Neuron (in vitro differentiated cells): ENCODE results near the gene PLA2G4A.

Experiments
- H2AFZ ChIP-seq: one replicate; pipeline ENCODE4 v1.6.1; 2013; ENCODE audit warnings: low read depth, mild to moderate bottlenecking, inconsistent platforms, low read length, moderate library complexity
- H3K27me3 ChIP-seq: one replicate; pipeline ENCODE4 v1.6.1; 2013; ENCODE audit warnings: low read length; ENCODE audit not compliant: insufficient read depth
- H3K36me3 ChIP-seq: one replicate; pipeline ENCODE4 v1.6.1; 2013; ENCODE audit warnings: low read length; ENCODE audit not compliant: insufficient read depth
- H3K4me1 ChIP-seq: one replicate; pipeline ENCODE4 v1.6.1; 2013; ENCODE audit warnings: low read length; ENCODE audit not compliant: insufficient read depth
- H3K4me3 ChIP-seq: 2 replicates; pipeline ENCODE4 v1.5.1; 2013; ENCODE audit warnings: mild to moderate bottlenecking, low read length, moderate library complexity
- H3K9me3 ChIP-seq: one replicate; pipeline ENCODE4 v1.6.1; 2013; ENCODE audit warnings: low read length

PLA2G4A gene

GRCh38 chr1:187010571-187011309 lies 182.0 kb downstream of the PLA2G4A start:
- no peak overlapping the region for H3K4me3 ChIP-seq
- no peak overlapping the region for H2AFZ ChIP-seq
- H3K27me3 ChIP-seq: no peaks in the 10 kb centered on the region
- no peaks in the 10 kb centered on the region for H3K4me1 ChIP-seq
- H3K36me3 ChIP-seq: no peaks in the 10 kb centered on the region
- H3K9me3 ChIP-seq: no peaks in the 10 kb centered on the region

DNA sequence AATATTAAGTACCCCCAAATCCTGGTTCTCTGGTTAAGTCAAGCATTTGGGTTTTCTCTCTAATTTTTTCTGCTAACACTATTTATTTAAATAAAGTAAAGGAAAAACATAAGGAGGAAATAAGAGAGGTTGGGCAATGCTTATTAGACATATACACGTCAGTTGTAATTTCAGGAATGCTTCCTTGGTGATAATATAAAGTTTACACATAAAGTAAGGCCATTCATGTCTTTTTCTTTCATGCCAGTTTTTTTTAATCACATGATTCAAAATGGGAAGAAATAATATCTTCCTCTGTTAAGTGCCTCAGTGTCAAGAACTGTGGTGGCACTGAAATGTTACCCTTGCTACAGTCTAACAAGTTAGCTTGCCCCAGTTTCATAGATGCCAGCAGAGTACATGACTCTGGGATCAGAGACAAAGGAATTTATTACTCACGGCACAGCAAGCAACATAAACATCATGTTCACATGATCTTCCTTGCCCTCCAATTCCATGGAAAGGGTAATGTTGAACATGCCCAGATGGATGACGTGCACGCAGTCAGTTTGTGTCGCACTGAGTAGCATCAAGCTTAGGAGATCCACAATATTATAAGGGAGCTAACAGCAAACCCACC lies 184.9 kb downstream of the PLA2G4A start:
- H3K4me1 ChIP-seq: no peaks in the 10 kb centered on the region
- no peak overlapping the region for H3K4me3 ChIP-seq
- no peaks in the 10 kb centered on the region for H3K36me3 ChIP-seq
- H2AFZ ChIP-seq: no peak overlapping the region
- no peaks in the 10 kb centered on the region for H3K9me3 ChIP-seq
- no peaks in the 10 kb centered on the region for H3K27me3 ChIP-seq

- no peaks in the 10 kb centered on the region for H3K27me3 ChIP-seq
- H3K4me3 ChIP-seq: no peak overlapping the region
- no peaks in the 10 kb centered on the region for H3K36me3 ChIP-seq
- H3K9me3 ChIP-seq: no peaks in the 10 kb centered on the region
- no peaks in the 10 kb centered on the region for H3K4me1 ChIP-seq
- H2AFZ ChIP-seq: no peak overlapping the region
Measured at GRCh38 chr1:187018291-187018690, 189.5 kb downstream of the PLA2G4A start.

DNA sequence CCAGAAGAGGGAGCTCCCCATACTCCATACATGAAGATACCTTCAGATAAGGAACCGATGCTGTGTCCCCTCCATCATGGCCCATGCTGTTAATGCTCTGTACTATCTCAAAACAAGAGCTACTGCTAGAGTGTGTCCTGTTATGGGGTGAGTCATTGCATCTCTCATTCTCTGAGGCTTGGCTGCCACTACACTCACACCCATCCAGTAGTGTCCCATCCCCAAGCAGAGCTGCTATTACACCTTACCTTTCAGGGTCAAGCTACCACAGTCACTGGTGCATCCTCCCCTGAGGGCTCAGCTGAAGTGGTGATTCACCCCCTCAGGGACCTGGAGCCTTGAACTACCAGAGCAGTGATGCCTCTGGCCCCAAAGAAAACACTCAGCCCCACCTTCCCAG lies 198.5 kb downstream of the PLA2G4A start:
- H3K36me3 ChIP-seq: no peaks in the 10 kb centered on the region

DNA sequence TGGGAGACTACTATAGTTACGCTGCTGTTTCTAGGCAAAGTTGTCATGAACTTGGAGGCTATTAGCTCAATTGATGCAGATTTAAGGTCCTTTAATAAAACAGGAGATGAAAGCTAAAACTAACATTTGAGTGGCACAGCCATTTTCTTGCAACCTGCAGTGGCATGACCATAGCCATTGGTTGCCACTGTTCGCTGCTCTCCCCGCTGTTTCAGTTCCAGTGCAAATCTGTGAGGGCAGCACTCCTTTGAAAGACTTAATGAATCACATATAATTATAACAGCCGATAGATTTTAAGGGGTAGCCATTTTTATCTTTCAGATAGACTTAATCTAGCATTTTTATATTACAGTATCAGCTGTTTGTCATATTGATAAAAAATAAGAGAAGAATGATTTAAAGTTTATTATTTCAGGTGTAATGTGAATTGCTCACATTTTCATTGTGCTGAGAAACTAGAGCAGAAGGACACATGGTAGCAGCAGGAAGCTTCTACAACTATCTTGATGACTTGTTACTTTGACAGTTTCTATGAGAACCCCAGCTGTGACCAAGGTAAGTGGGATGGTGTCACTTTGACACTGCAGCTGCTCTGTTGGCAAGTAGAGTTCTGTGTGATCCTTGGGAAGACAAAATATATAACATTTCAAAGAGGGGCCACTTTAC lies 203.7 kb downstream of the PLA2G4A start:
- Histone ChIP-seq H3K9me3 (no peaks in the 10 kb centered on the region), H2AFZ (no peak overlapping the region), H3K36me3 (no peaks in the 10 kb centered on the region), H3K4me3 (no peak overlapping the region), H3K27me3 (no peaks in the 10 kb centered on the region), H3K4me1 (no peaks in the 10 kb centered on the region)

More for the DNA sequence above, 198.5 kb downstream of the PLA2G4A start:
- no peak overlapping the region for H3K4me3 ChIP-seq
- no peaks in the 10 kb centered on the region for H3K4me1 ChIP-seq
- no peaks in the 10 kb centered on the region for H3K27me3 ChIP-seq
- no peak overlapping the region for H2AFZ ChIP-seq
- no peaks in the 10 kb centered on the region for H3K9me3 ChIP-seq

GRCh38 chr1:187032982-187033692 lies 204.4 kb downstream of the PLA2G4A start:
- H3K4me1 ChIP-seq: no peaks in the 10 kb centered on the region
- H3K27me3 ChIP-seq: no peaks in the 10 kb centered on the region
- H3K36me3 ChIP-seq: no peaks in the 10 kb centered on the region
- no peaks in the 10 kb centered on the region for H3K9me3 ChIP-seq
- no peak overlapping the region for H3K4me3 ChIP-seq
- H2AFZ ChIP-seq: no peak overlapping the region

GRCh38 chr1:187033693-187034390 lies 205.1 kb downstream of the PLA2G4A start:
- no peaks in the 10 kb centered on the region for H3K36me3 ChIP-seq
- H3K4me1 ChIP-seq: no peaks in the 10 kb centered on the region
- no peak overlapping the region for H3K4me3 ChIP-seq
- no peaks in the 10 kb centered on the region for H3K9me3 ChIP-seq
- no peaks in the 10 kb centered on the region for H3K27me3 ChIP-seq
- H2AFZ ChIP-seq: no peak overlapping the region

DNA sequence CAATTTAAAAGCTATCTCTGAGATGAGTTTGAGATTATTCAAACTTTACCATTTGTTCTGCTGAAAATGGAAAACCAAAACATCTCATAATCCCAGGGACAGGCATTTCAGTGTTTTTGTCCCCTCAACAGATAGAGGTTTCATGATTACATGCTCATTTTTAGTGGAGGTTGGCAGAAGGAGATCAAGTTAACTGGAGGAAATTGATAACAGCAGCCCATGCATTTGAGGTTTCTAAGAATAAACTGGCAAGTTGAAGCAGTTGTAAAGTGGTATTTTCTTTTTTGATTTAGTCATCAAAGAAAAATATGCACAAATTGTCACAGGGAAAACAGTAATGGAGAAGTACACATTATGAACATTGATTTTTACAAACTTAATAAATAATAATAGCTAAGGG lies 205.8 kb downstream of the PLA2G4A start:
- Histone ChIP-seq H3K4me1 (no peaks in the 10 kb centered on the region), H3K9me3 (no peaks in the 10 kb centered on the region), H3K27me3 (no peaks in the 10 kb centered on the region), H3K4me3 (no peak overlapping the region), H2AFZ (no peak overlapping the region), H3K36me3 (no peaks in the 10 kb centered on the region)

GRCh38 chr1:187037973-187038553 lies 209.3 kb downstream of the PLA2G4A start:
- H3K4me1 ChIP-seq: no peaks in the 10 kb centered on the region
- no peaks in the 10 kb centered on the region for H3K9me3 ChIP-seq
- no peaks in the 10 kb centered on the region for H3K27me3 ChIP-seq
- no peak overlapping the region for H3K4me3 ChIP-seq
- no peak overlapping the region for H2AFZ ChIP-seq
- no peaks in the 10 kb centered on the region for H3K36me3 ChIP-seq
